ENCODE results near the gene RCAN1.
"Not testable (repeated sequence)": the region's sequence is repeated elsewhere in the genome, so short reads cannot be mapped to it uniquely, and the experiment has no call there.

Gene RCAN1

GRCh38 chr21:34570313-34570712, 44.6 kb downstream of the RCAN1 start:
- FAIRE-seq = no peak
- DNase-seq (ENCODE audit: low spot score) = no peak

- DNase-seq (ENCODE audit: low spot score) (no peak), FAIRE-seq (no peak)
Observed at GRCh38 chr21:34569381-34569979, 45.4 kb downstream of the RCAN1 start.

- not testable (repeated sequence) for DNase-seq (ENCODE audit: low spot score); FAIRE-seq
Observed at GRCh38 chr21:34568801-34569200, 46.1 kb downstream of the RCAN1 start.

- FAIRE-seq (no peak), DNase-seq (ENCODE audit: low spot score) (no peak)
Observed at GRCh38 chr21:34567604-34568155, 47.2 kb downstream of the RCAN1 start.

- FAIRE-seq = no peak
- no peak for DNase-seq (ENCODE audit: low spot score)
Observed at GRCh38 chr21:34565238-34565637, 49.7 kb downstream of the RCAN1 start.

- DNase-seq (ENCODE audit: low spot score); FAIRE-seq: not testable (repeated sequence)
Observed at GRCh38 chr21:34563370-34563769, 51.5 kb downstream of the RCAN1 start.

- DNase-seq (ENCODE audit: low spot score) (no peak), FAIRE-seq (no peak)
Observed at GRCh38 chr21:34561806-34562205, 53.1 kb downstream of the RCAN1 start.

GRCh38 chr21:34560609-34561008, 54.3 kb downstream of the RCAN1 start:
- FAIRE-seq = no peak
- no peak for DNase-seq (ENCODE audit: low spot score)

- FAIRE-seq = no peak
- no peak for DNase-seq (ENCODE audit: low spot score)
Observed at GRCh38 chr21:34560021-34560420, 54.9 kb downstream of the RCAN1 start.

GRCh38 chr21:34559089-34559631, 55.8 kb downstream of the RCAN1 start:
- no peak for FAIRE-seq

GRCh38 chr21:34558166-34558565, 56.7 kb downstream of the RCAN1 start:
- FAIRE-seq = no peak

More at GRCh38 chr21:34559089-34559631, 55.8 kb downstream of the RCAN1 start:
- DNase-seq (ENCODE audit: low spot score) = no peak

GRCh38 chr21:34557261-34557660, 57.7 kb downstream of the RCAN1 start:
- no peak for DNase-seq (ENCODE audit: low spot score)
- no peak for FAIRE-seq

More at GRCh38 chr21:34558166-34558565, 56.7 kb downstream of the RCAN1 start:
- DNase-seq (ENCODE audit: low spot score) = no peak

GRCh38 chr21:34554670-34555069, 60.2 kb downstream of the RCAN1 start:
- DNase-seq (ENCODE audit: low spot score); FAIRE-seq: not testable (repeated sequence)

GRCh38 chr21:34554227-34554626, 60.7 kb downstream of the RCAN1 start:
- FAIRE-seq (no peak), DNase-seq (ENCODE audit: low spot score) (no peak)

GRCh38 chr21:34553151-34553952, 61.6 kb downstream of the RCAN1 start:
- FAIRE-seq (peak; percentile 86), DNase-seq (ENCODE audit: low spot score) (peak; percentile 80)

- no peak for DNase-seq (ENCODE audit: low spot score)
- no peak for FAIRE-seq
Observed at GRCh38 chr21:34552360-34553098, 62.4 kb downstream of the RCAN1 start.

- no peak for FAIRE-seq
- no peak for DNase-seq (ENCODE audit: low spot score)
Observed at GRCh38 chr21:34550182-34550799, 64.6 kb downstream of the RCAN1 start.

GRCh38 chr21:34548781-34549376, 66.0 kb downstream of the RCAN1 start:
- DNase-seq (ENCODE audit: low spot score) (no peak), FAIRE-seq (no peak)

- DNase-seq (ENCODE audit: low spot score) (no peak), FAIRE-seq (no peak)
Observed at GRCh38 chr21:34546542-34546941, 68.4 kb downstream of the RCAN1 start.

- peak; percentile 71 for DNase-seq (ENCODE audit: low spot score)
- FAIRE-seq = peak; percentile 41
Observed at GRCh38 chr21:34545079-34545884, 69.6 kb downstream of the RCAN1 start.

Measured in RCC 7860 (cell line).